Endothelial cell (in vitro differentiated cells): ENCODE results near the gene PLA2G4C. TPM values are rescaled to one million over a fixed set of nuclear protein-coding genes. Genes with fewer than 3 reads are reported as not detected.
A peak's percentile ranks its signal among the peaks of the same experiment; 100 is the strongest.

ENCODE experiments used
- DNase-seq: peaks from one replicate; pipeline ENCODE4 v3.0.0; 2021; ENCODE audit warnings: low spot score
- H3K27ac Mint-ChIP-seq: one replicate; pipeline ENCODE4 v1.8.0; 2021; ENCODE audit warnings: mixed read lengths, inconsistent platforms; ENCODE audit not compliant: unreplicated experiment
- H3K27me3 Mint-ChIP-seq: one replicate; pipeline ENCODE4 v1.8.0; 2021; ENCODE audit warnings: mild to moderate bottlenecking, moderate library complexity, mixed read lengths, inconsistent platforms; ENCODE audit not compliant: unreplicated experiment
- H3K36me3 Mint-ChIP-seq: one replicate; pipeline ENCODE4 v1.8.0; 2021; ENCODE audit warnings: mild to moderate bottlenecking, low read depth, mixed read lengths, inconsistent platforms; ENCODE audit not compliant: unreplicated experiment
- H3K4me1 Mint-ChIP-seq: one replicate; pipeline ENCODE4 v1.8.0; 2021; ENCODE audit warnings: mild to moderate bottlenecking, mixed read lengths, inconsistent platforms; ENCODE audit not compliant: unreplicated experiment
- H3K4me3 Mint-ChIP-seq: one replicate; pipeline ENCODE4 v1.8.0; 2021; ENCODE audit warnings: mild to moderate bottlenecking, mixed read lengths, inconsistent platforms; ENCODE audit not compliant: unreplicated experiment
- H3K9me3 Mint-ChIP-seq: one replicate; pipeline ENCODE4 v1.8.0; 2021; ENCODE audit warnings: mixed read lengths, inconsistent platforms; ENCODE audit not compliant: unreplicated experiment
- CTCF ChIP-seq: fragments of 200-600 bp; sonication (generic); IDR thresholded peaks from one replicate; pipeline ENCODE4 v1.5.0; 2021; ENCODE audit warnings: antibody characterized with exemption; ENCODE audit not compliant: unreplicated experiment
- total RNA-seq: library from RNA; stranded (reverse); fragmentation: NEBNext Ultra II Directional; extraction: Animal tissue kit (Norgen Biotek cat#: 25700); gene quantifications from one replicate; pipeline ENCODE4 v1.2.1, GENCODE V29; 2021; ENCODE audit not compliant: unreplicated experiment

The PLA2G4C gene
- total RNA-seq, 1 donor from 2014 or later: 1.1 TPM

- Mint-ChIP-seq H3K4me3 (no peak overlapping the region), H3K36me3 (no peaks in the 10 kb centered on the region), H3K4me1 (no peaks in the 10 kb centered on the region), H3K27me3 (peaks cover 5% of the 10 kb centered on the region), H3K27ac (no peak overlapping the region), H3K9me3 (no peaks in the 10 kb centered on the region)
- no peak for TF ChIP-seq CTCF
- DNase-seq: peak; percentile 5
Measured at GRCh38 chr19:48069435-48069834, 41.2 kb downstream of the PLA2G4C start.

- Mint-ChIP-seq H3K4me3 (no peak overlapping the region), H3K36me3 (no peaks in the 10 kb centered on the region), H3K9me3 (no peaks in the 10 kb centered on the region), H3K4me1 (no peaks in the 10 kb centered on the region), H3K27me3 (peaks cover 6% of the 10 kb centered on the region), H3K27ac (no peak overlapping the region)
- DNase-seq: no peak
- TF ChIP-seq CTCF: no peak
Measured at GRCh38 chr19:48064509-48064908, 46.1 kb downstream of the PLA2G4C start.

GRCh38 chr19:48061401-48062344, 48.9 kb downstream of the PLA2G4C start:
- Mint-ChIP-seq H3K9me3 (no peaks in the 10 kb centered on the region), H3K4me1 (no peaks in the 10 kb centered on the region)
- no peak for DNase-seq

GRCh38 chr19:48060381-48060780, 50.2 kb downstream of the PLA2G4C start:
- no peak overlapping the region for H3K27ac Mint-ChIP-seq
- H3K4me3 Mint-ChIP-seq: no peak overlapping the region
- no peaks in the 10 kb centered on the region for H3K9me3 Mint-ChIP-seq
- no peaks in the 10 kb centered on the region for H3K4me1 Mint-ChIP-seq
- no peak for DNase-seq
- H3K27me3 Mint-ChIP-seq: peaks cover 4% of the 10 kb centered on the region
- H3K36me3 Mint-ChIP-seq: no peaks in the 10 kb centered on the region
- no peak for TF ChIP-seq CTCF

More at GRCh38 chr19:48061401-48062344, 48.9 kb downstream of the PLA2G4C start:
- TF ChIP-seq CTCF: no peak
- H3K4me3 Mint-ChIP-seq: no peak overlapping the region
- peaks cover 4% of the 10 kb centered on the region for H3K27me3 Mint-ChIP-seq
- H3K36me3 Mint-ChIP-seq: no peaks in the 10 kb centered on the region
- H3K27ac Mint-ChIP-seq: peak overlapping the region; percentile 63

GRCh38 chr19:48059331-48059730, 51.3 kb downstream of the PLA2G4C start:
- no peak overlapping the region for H3K4me3 Mint-ChIP-seq
- TF ChIP-seq CTCF: no peak
- no peaks in the 10 kb centered on the region for H3K9me3 Mint-ChIP-seq
- H3K36me3 Mint-ChIP-seq: no peaks in the 10 kb centered on the region
- no peak overlapping the region for H3K27ac Mint-ChIP-seq
- no peaks in the 10 kb centered on the region for H3K4me1 Mint-ChIP-seq
- peaks cover 4% of the 10 kb centered on the region for H3K27me3 Mint-ChIP-seq
- DNase-seq: no peak
